HEK293T (cell line): Measurements from ENCODE around the gene LILRB3.

Experiments
- ELF4 ChIP-seq: fragments of 450-650 bp; IDR thresholded peaks from 2 replicates; pipeline ENCODE4 v1.6.1; 2017; ENCODE audit warnings: antibody characterized with exemption
- SP1 ChIP-seq: fragments of 450-650 bp; IDR thresholded peaks from 2 replicates; pipeline ENCODE4 v1.6.1; 2017

DNA sequence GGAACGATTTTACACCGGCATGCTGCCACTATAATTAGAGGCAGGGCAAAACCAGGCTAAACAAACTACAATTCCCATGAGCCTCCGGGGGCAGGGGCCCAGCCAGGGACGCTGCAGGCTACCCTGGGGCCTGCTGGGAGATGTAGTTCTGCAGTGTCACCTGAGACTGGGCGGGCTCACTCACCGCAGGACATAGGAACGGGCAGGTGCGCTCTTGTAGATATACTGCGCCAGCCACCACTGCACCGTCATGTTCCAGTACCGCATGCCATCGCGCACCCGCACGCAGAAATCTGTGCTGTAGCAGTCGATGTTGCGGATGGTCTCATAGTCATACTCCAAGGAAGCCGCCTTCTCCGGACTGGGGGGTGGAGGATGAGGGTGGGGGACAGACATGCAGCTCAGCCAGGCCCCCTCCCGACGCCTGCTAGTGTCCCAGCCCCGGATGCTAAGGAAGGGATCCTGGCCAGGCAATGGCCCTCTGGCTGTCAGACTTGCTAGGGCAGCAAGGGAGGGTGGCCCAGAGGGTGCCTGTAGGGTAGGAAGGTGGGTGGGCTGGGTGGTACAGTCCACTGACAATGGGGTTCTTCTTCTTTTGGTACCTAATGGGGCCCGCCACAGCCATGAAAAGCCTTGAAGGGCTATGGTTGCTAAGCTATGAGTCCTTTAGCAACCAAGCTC, 44.1 kb downstream of the LILRB3 start:
- TF ChIP-seq SP1, result no peak
- TF ChIP-seq ELF4, result peak; percentile 59; the same call in 1 of the 2 replicates
